BE2C (cell line): ENCODE data around the gene SYNDIG1.

Experiments
- DNase-seq: peaks from one replicate; pipeline ENCODE4 v3.0.0-alpha.2; 2020
- H3K27me3 ChIP-seq: fragments of 250-450 bp; sonication (Bioruptor Pico); 2 replicates; pipeline ENCODE4 v1.5.1; 2020; ENCODE audit warnings: mild to moderate bottlenecking
- H3K36me3 ChIP-seq: fragments of 250-450 bp; sonication (Bioruptor Pico); 2 replicates; pipeline ENCODE4 v1.5.1; 2020; ENCODE audit warnings: mild to moderate bottlenecking
- H3K4me1 ChIP-seq: fragments of 250-450 bp; sonication (Bioruptor Pico); 2 replicates; pipeline ENCODE4 v1.5.1; 2020
- H3K4me3 ChIP-seq: 2 replicates; pipeline ENCODE4 v1.5.1; 2011; ENCODE audit warnings: low read depth, low read length
- H3K9me3 ChIP-seq: fragments of 250-450 bp; sonication (Bioruptor Pico); 2 replicates; pipeline ENCODE4 v1.5.1; 2020
- CTCF ChIP-seq: IDR thresholded peaks from 2 replicates; pipeline ENCODE4 v1.5.1; 2012; ENCODE audit warnings: mild to moderate bottlenecking, low read depth, low read length

SYNDIG1 gene

GRCh38 chr20:24627291-24627690, 157.9 kb downstream of the SYNDIG1 start:
- Histone ChIP-seq H3K9me3 (no peaks in the 10 kb centered on the region), H3K36me3 (no peaks in the 10 kb centered on the region), H3K27me3 (no peaks in the 10 kb centered on the region), H3K4me3 (no peak overlapping the region), H3K4me1 (peaks cover 15% of the 10 kb centered on the region)
- no peak for TF ChIP-seq CTCF
- no peak for DNase-seq

- DNase-seq, result no peak
- H3K4me1 ChIP-seq, result peaks cover 15% of the 10 kb centered on the region
- H3K27me3 ChIP-seq, result no peaks in the 10 kb centered on the region
- no peaks in the 10 kb centered on the region for H3K36me3 ChIP-seq
- TF ChIP-seq CTCF, result no peak
- H3K4me3 ChIP-seq, result no peak overlapping the region
- no peaks in the 10 kb centered on the region for H3K9me3 ChIP-seq
Measured at GRCh38 chr20:24627926-24628325, 158.5 kb downstream of the SYNDIG1 start.

GRCh38 chr20:24628985-24629384, 159.6 kb downstream of the SYNDIG1 start:
- DNase-seq, result no peak
- TF ChIP-seq CTCF, result no peak
- Histone ChIP-seq H3K36me3 (no peaks in the 10 kb centered on the region), H3K4me3 (no peak overlapping the region), H3K4me1 (peaks cover 15% of the 10 kb centered on the region), H3K27me3 (no peaks in the 10 kb centered on the region), H3K9me3 (no peaks in the 10 kb centered on the region)

GRCh38 chr20:24629668-24630067, 160.2 kb downstream of the SYNDIG1 start:
- H3K4me3 ChIP-seq, result no peak overlapping the region
- H3K36me3 ChIP-seq, result no peaks in the 10 kb centered on the region
- DNase-seq, result peak; percentile 75
- TF ChIP-seq CTCF, result no peak
- H3K27me3 ChIP-seq, result no peaks in the 10 kb centered on the region
- H3K9me3 ChIP-seq, result no peaks in the 10 kb centered on the region
- H3K4me1 ChIP-seq, result peaks cover 20% of the 10 kb centered on the region

GRCh38 chr20:24630486-24631172, 161.2 kb downstream of the SYNDIG1 start:
- no peak overlapping the region for H3K4me3 ChIP-seq
- no peaks in the 10 kb centered on the region for H3K9me3 ChIP-seq
- peaks cover 23% of the 10 kb centered on the region for H3K4me1 ChIP-seq
- H3K27me3 ChIP-seq, result no peaks in the 10 kb centered on the region
- H3K36me3 ChIP-seq, result no peaks in the 10 kb centered on the region
- TF ChIP-seq CTCF, result no peak
- DNase-seq, result no peak

GRCh38 chr20:24631173-24631505, 161.7 kb downstream of the SYNDIG1 start:
- Histone ChIP-seq H3K4me3 (no peak overlapping the region), H3K36me3 (no peaks in the 10 kb centered on the region), H3K4me1 (peaks cover 23% of the 10 kb centered on the region), H3K9me3 (no peaks in the 10 kb centered on the region), H3K27me3 (no peaks in the 10 kb centered on the region)
- TF ChIP-seq CTCF, result no peak
- DNase-seq, result no peak
